GM12878 (cell line): ENCODE data around the gene LRRC53. TPM values are rescaled to one million over a fixed set of nuclear protein-coding genes. Genes with fewer than 3 reads are reported as not detected.

Experiments used
- ATAC-seq: fragments of 200-7000 bp; cut with Tn5 transposase; 3 replicates; pipeline ENCODE4 v1.9.1; 2020; ENCODE audit warnings: mild to moderate bottlenecking, moderate library complexity
- BruUV-seq: library from RNA; stranded (reverse); fragments of 400-500 nt; replicated peaks from 2 replicates; lab custom pipeline; 2021; lab: Mats Ljungman, UMichigan
- CTCF ChIA-PET: fragments of 300-600 bp; sonication (Branson Sonifier 250); formaldehyde crosslinking; extraction: SDS; loops from one replicate; lab custom pipeline; 2021; ENCODE audit warnings: inconsistent platforms; lab: Yijun Ruan, JAX
- POLR2A ChIA-PET: fragments of 350-600 bp; formaldehyde crosslinking; extraction: SDS; loops from one replicate; lab custom pipeline; 2021; ENCODE audit warnings: inconsistent platforms; lab: Charles Lee
- RAD21 ChIA-PET: fragments of 300-600 bp; sonication (Branson Sonifier 250); formaldehyde crosslinking; loops from one replicate; lab custom pipeline; 2023; ENCODE audit warnings: antibody characterized with exemption; ENCODE audit not compliant: unreplicated experiment; lab: Charles Lee
- SMC1A ChIA-PET: fragments of 300-600 bp; sonication (Branson Sonifier 250); formaldehyde crosslinking; loops from one replicate; lab custom pipeline; 2023; ENCODE audit not compliant: unreplicated experiment, uncharacterized antibody; lab: Charles Lee
- DNase-seq: peaks from one replicate; pipeline ENCODE4 v3.0.0-alpha.2; 2011; ENCODE audit warnings: low read depth, low spot score
- FAIRE-seq: peaks from 3 replicates; lab custom pipeline; 2011; peaks lifted over from hg19 to GRCh38; lab: Jason Lieb, UNC
- H2AFZ ChIP-seq: 2 replicates; pipeline ENCODE4 v1.6.0; 2011; ENCODE audit warnings: low read depth, low read length, control low read depth; ENCODE audit not compliant: control insufficient read depth
- H3K27ac ChIP-seq: 2 replicates; pipeline ENCODE4 v1.5.1; 2011; ENCODE audit warnings: control low read depth; ENCODE audit not compliant: control insufficient read depth, insufficient read depth
- H3K27me3 ChIP-seq, 2 experiments: replicated peaks in 1 of 2; 2 replicates each; pipeline versions ENCODE4 v1.6.0 to v1.6.1; 2011; ENCODE audit warnings: low read length in 1 of 2; ENCODE audit not compliant: control insufficient read depth in 2 of 2, insufficient read depth in 2 of 2
- H3K36me3 ChIP-seq, 2 experiments: 2 replicates each; pipeline ENCODE4 v1.5.1; 2011; ENCODE audit warnings: low read length in 1 of 2; ENCODE audit not compliant: control insufficient read depth in 2 of 2, insufficient read depth in 2 of 2
- H3K4me1 ChIP-seq: 2 replicates; pipeline ENCODE4 v1.6.1; 2011; ENCODE audit warnings: mild to moderate bottlenecking, low read length, moderate library complexity, mixed read lengths; ENCODE audit not compliant: control insufficient read depth, insufficient read depth
- H3K4me2 ChIP-seq: 2 replicates; pipeline ENCODE4 v1.6.0; 2011; ENCODE audit warnings: control low read depth; ENCODE audit not compliant: control insufficient read depth, insufficient read depth
- H3K4me3 ChIP-seq: fragments of 200-600 bp; sonication (generic); 2 replicates; pipeline ENCODE4 v1.5.1; 2016
- H3K79me2 ChIP-seq: 2 replicates; pipeline ENCODE4 v1.6.0; 2011; ENCODE audit warnings: low read length; ENCODE audit not compliant: control insufficient read depth, insufficient read depth
- H3K9ac ChIP-seq: 2 replicates; pipeline ENCODE4 v1.8.0; 2011; ENCODE audit warnings: low read length, control low read depth, mixed read lengths; ENCODE audit not compliant: control insufficient read depth, insufficient read depth
- H3K9me3 ChIP-seq: replicated peaks from 3 replicates; pipeline ENCODE4 v1.5.1; 2011; ENCODE audit warnings: mild to moderate bottlenecking, low read length; ENCODE audit not compliant: control insufficient read depth, insufficient read depth
- H4K20me1 ChIP-seq: 2 replicates; pipeline ENCODE4 v1.6.0; 2011; ENCODE audit not compliant: control insufficient read depth, insufficient read depth
- CHD4 ChIP-seq: fragments of 200-600 bp; sonication (generic); IDR thresholded peaks from 2 replicates; pipeline ENCODE4 v1.6.1; 2016; ENCODE audit warnings: mild to moderate bottlenecking
- NBN ChIP-seq: fragments of 450-650 bp; IDR thresholded peaks from 2 replicates; pipeline ENCODE4 v1.6.1; 2016
- POLR2AphosphoS2 ChIP-seq: IDR thresholded peaks from 2 replicates; pipeline ENCODE4 v1.6.1; 2011; ENCODE audit warnings: low read depth, mild to moderate bottlenecking, low read length, improper control_type of control experiment, moderate library complexity
- YBX1 ChIP-seq: fragments of 450-650 bp; IDR thresholded peaks from 2 replicates; pipeline ENCODE4 v1.6.1; 2016; ENCODE audit warnings: antibody characterized with exemption
- ZNF24 ChIP-seq: fragments of 450-650 bp; IDR thresholded peaks from 2 replicates; pipeline ENCODE4 v1.6.1; 2017; ENCODE audit warnings: antibody characterized with exemption, mild to moderate bottlenecking
- WGBS: methylation state at CpG from one replicate; pipeline ENCODE4 v1.1.6; 2016; ENCODE audit warnings: low lambda C conversion rate; ENCODE audit not compliant: insufficient replicate concordance, insufficient coverage; ENCODE audit errors: missing lambda C conversion rate; 5-methylcytosine and 5-hydroxymethylcytosine counted together
- in situ Hi-C: fragments of 300-500 bp; cut with MboI; formaldehyde crosslinking; loops from 9 replicates; pipeline ENCODE4 v1.14.3; 2018; ENCODE audit warnings: mixed read lengths
- intact Hi-C: fragments of 100-400 bp; cut with micrococcal nuclease; formaldehyde crosslinking; loops from one replicate; pipeline ENCODE4 v1.14.2; 2022; ENCODE audit not compliant: unreplicated experiment
- polyA plus RNA-seq, 11 experiments: library from polyadenylated mRNA; depleted of rRNA in 4 of 11; unstranded in 6 of 11; stranded (reverse) in 5 of 11; fragments of >200 nt; fragmentation: Nextera tagmentation in 4 of 11; fragmentation: Illumina TruSeq in 1 of 11; extraction: Ambion mirVana in 4 of 11; extraction: Trizol in 1 of 11; gene quantifications; 1 replicate in 1 of 11; 2 replicates in 10 of 11; pipeline versions ENCODE4 v1.2.1 to v1.2.3, GENCODE V29; 2011 to 2016; ENCODE audit warnings: inconsistent platforms in 2 of 11, missing spikeins in 2 of 11, low read depth in 1 of 11
- total RNA-seq, 4 experiments: library from RNA; depleted of rRNA in 3 of 4; stranded (reverse); fragments of >200 nt in 3 of 4; fragmentation: Illumina TruSeq in 1 of 4; extraction: Trizol in 1 of 4; gene quantifications; 2 replicates each; pipeline versions ENCODE4 v1.2.1 to v1.2.3, GENCODE V29; 2013 to 2021
- TF ChIP-seq, protein P1 (sequence below): fragments of 450-650 bp; IDR thresholded peaks from 2 replicates; pipeline ENCODE4 v1.6.1; 2017; ENCODE audit warnings: mild to moderate bottlenecking

The LRRC53 gene
- total and polyA plus RNA-seq, 10 of the 15 experiments (the other 5 are each of a cell fraction or from before 2014, with no cell fraction given), result not detected

DNA sequence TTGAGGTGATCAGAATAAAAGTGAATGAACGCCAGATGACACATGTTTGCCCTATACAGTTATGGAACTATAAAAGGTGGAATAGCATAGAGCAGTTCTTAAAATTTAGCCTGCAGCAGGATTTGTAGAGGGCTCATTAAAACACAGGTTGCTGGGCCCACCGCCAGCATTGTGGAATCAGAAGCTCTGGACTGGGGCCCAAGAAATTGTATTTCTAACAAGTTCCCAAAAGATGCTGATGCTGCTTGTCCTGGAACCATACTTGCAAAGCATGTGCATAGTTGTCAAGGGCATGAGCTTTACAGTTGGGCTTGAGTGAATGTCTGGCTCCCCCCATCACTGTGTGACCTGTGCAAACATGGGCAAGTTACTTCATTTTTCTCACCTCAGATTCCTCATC lies 37.5 kb upstream of the LRRC53 start:
- Histone ChIP-seq H3K4me3 (no peak overlapping the region), H3K79me2 (no peaks in the 10 kb centered on the region), H4K20me1 (no peaks in the 10 kb centered on the region), H3K9ac (no peak overlapping the region), H3K36me3 (no peaks in the 10 kb centered on the region), H3K9me3 (no peaks in the 10 kb centered on the region), H3K27ac (no peak overlapping the region), H3K27me3 (no peaks in the 10 kb centered on the region; a peak in 1 of 4 replicates), H2AFZ (no peak overlapping the region), H3K4me2 (no peak overlapping the region), H3K4me1 (no peaks in the 10 kb centered on the region)
- ATAC-seq (no peak), DNase-seq (no peak), FAIRE-seq (no peak)
- ChIA-PET CTCF (no interaction called here), RAD21 (no interaction called here), SMC1A (no interaction called here), POLR2A (no interaction called here)
- BruUV-seq, result no TSS peak
- TF ChIP-seq, protein P1, sequence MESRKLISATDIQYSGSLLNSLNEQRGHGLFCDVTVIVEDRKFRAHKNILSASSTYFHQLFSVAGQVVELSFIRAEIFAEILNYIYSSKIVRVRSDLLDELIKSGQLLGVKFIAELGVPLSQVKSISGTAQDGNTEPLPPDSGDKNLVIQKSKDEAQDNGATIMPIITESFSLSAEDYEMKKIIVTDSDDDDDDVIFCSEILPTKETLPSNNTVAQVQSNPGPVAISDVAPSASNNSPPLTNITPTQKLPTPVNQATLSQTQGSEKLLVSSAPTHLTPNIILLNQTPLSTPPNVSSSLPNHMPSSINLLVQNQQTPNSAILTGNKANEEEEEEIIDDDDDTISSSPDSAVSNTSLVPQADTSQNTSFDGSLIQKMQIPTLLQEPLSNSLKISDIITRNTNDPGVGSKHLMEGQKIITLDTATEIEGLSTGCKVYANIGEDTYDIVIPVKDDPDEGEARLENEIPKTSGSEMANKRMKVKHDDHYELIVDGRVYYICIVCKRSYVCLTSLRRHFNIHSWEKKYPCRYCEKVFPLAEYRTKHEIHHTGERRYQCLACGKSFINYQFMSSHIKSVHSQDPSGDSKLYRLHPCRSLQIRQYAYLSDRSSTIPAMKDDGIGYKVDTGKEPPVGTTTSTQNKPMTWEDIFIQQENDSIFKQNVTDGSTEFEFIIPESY, result no peak
- TF ChIP-seq YBX1 (no peak), NBN (no peak), POLR2AphosphoS2 (no peak), CHD4 (no peak), ZNF24 (no peak)
- in situ Hi-C loops, result no loop called here
- 57% methylated on average over 2 of the region's 2 CpGs for WGBS
- intact Hi-C loops, result no loop called here
